Amniotic stem cell (primary cell): ENCODE results near the gene IP6K2.
"Not testable (repeated sequence)": the region's sequence is repeated elsewhere in the genome, so short reads cannot be mapped to it uniquely, and the experiment has no call there.

Experiments
- DNase-seq: peaks from one replicate; lab custom pipeline; 2025; lab: John Stamatoyannopoulos, UW

The IP6K2 gene

DNA sequence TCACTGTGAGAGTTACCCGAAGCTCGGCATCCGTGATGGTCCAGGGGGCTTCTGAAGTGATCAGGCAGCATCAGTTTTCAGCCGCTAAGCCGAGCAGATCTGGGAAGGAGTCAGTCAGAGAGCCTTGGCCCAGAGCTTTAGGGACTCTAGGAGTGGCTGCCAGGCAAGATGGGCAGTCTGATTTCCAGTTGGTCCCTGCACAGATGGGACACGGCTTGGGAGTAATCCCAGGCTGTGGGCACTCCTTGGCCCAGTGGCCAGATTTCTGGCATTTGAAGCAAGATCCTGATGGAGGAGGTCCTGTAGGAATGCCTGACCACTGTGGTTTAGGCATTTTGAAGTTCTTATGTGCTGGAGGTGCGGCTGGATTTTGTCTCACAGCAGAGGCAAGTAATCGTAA is 10.5 kb upstream of the IP6K2 start:
- no peak for DNase-seq

DNA sequence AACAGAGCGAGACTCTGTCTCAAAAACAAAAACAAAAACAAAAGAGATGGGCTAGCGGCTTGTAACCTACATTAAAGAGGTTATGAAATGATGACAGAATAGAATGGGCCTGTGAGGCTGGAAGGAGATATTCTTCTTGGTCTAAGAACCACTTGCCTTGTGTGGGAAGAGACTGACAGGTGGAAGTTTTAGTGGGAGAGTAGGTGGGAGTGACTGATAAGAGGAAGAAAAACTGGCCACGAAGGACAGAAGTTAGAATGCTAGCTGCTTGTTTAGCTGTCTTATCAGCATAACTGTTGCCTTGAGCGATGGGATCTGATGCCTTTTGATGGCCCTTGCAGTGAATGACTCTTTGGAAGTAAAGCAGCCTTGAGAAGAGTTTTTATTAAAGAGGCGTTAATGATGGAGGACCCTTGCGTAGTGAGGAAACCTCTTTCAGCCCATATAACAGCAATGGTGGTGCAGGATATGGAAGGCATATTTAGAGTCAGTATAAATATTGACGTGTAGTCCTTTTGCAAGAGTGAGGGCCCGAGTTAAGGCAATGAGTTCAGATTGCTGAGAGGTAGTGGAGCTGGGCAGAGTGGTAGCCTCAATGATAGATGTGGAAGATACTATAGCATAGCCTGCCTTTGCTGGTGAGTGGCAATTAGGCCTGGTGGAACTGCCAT is 8.3 kb upstream of the IP6K2 start:
- DNase-seq, result not testable (repeated sequence)

DNA sequence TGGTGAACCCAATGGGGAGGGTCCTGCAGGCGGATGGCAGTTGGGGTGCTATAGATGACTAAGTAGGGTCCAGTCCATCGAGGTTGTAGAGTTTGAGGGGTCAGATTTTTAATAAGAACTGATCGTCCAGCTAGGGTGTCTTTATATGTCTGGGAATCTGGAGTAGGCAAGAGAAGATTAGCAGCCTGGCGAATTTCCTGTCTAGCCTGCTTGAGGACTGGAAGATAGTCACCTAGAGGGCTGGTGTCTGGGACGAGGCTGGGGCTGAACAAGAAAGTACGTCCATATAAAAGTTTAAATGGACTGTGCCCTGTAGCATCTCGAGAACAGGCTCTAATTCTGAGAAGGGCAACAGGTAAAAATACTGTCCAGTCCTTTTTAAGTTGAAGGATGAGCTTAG is 6.7 kb upstream of the IP6K2 start:
- DNase-seq, result no peak

DNA sequence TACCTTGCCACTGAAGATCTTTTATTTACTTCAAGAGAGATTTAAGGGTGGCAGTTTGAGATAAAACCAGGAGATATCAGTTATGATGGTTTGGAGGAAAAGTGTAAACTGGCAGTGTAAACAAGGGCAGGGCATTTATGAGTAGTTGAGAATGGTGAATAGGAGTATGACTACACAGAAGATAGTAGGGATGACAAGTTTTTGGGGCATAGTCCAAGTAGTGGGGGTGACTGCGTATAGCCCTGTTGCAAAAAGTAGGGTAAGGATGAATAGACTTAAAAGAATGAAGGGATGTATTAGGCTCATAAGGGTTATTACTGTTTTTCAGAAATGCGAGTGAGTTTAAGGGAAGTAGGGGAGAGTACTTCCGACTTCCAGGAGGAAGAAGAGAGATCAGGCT is 6.3 kb upstream of the IP6K2 start:
- DNase-seq, result not testable (repeated sequence)

DNA sequence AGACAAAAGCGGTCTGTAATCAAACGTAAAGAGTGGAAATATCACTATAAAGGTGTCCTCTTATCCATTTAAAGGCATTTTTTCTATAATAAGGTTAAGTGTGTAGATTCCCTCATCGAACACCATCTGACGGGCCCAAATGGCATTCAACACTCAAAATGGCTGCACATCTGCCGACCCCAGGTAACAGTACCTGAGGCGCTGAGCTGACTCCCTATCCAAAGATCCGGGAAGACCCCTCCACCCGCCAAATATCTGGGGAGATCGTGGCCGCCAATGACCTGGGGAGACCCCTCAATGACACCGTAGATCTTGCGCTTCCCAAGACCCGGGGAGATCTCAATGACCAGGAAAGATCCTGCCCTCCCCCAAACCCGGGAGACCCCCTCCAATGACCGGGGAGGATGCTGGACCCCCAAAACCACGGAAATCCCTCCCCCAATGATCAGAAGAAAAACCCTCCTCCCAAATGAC is 476 bp downstream of the IP6K2 start:
- DNase-seq, result no peak

DNA sequence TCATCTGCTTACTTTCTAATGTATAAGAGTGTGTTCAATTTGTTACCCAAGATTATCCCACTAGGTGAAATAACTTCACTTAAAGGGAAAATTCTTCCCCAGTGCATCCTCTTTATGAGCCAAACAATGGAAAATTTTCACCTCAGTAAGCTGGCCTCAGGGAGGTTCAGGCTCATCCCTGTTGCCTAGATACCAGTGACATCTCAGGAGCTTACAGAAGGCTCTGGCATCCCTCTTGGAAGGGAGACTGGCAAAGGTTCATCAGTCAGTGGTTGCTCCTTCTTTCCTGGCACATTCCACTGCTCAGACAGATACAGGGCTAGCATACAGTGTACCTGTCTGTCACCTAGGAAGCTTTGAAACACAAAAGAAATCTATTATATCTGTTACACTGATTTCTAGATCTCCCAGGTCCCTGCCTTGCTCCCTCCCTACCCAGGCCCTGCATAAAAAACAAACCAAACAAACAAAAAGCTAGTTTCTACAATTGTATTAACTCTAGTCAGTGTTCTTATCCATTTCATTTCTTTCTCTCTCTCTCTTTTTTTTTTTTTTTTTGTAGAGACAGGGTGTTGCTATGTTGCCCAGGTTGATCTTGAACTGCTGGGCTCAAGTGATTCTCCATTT is 1.7 kb downstream of the IP6K2 start:
- peak; percentile 59 for DNase-seq

DNA sequence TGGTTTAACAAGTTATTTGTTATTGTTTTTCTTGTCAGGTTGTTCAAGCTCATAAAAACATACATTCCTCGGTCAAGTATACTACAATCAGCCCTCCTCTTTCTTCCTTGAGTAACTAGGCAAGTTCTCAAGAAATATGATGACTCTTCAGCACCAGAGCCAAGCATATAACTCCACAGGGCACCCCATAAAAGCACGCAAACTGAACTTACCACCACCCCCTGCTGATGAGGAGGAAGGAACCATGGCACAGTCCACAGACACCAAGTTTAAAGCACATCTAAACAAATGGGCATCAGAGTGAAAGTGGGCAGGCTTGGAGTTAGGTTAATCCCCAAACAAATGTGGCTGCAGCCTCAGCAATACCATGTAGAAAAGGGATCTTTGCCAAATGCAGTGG is 5.3 kb downstream of the IP6K2 start:
- DNase-seq, result no peak

DNA sequence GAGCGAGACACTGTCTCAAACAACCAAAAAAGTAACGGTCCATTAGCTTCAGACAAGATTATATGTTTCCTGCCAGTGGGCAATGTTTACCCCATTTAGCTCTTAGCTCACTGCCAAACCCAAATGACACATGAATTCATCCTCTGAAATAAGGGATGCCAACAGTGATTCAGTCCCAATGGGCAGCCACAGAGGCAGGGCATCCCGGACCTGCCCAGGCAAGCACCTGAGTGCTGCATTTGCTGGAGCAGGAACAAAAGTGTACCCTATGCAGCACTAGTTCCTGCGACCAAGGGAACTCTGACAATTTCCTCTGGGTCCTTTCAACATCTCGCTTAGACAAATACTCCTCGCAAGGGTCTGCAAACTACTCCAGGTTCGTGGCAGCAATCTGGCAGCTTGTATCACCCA is 8.0 kb downstream of the IP6K2 start:
- DNase-seq, result no peak

DNA sequence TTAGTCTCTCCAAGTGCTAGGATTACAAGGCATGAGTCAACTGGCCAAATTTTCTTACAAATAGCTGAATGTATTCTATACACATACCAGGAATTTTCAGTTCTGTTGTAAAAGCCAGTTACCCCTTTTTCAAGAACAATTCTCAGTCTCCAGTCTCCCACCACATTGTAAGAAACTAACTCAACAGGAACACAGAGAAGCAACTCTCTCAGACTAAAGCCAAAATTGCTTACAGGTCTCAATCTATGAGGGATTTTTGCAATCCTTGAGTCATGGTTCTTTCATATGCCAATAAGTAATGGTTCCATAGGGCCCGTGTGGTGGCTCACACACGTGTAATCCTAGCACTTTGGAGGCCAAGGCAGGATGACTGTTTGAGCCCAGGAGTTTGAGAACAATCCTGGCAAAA is 8.5 kb downstream of the IP6K2 start:
- DNase-seq, result no peak

DNA sequence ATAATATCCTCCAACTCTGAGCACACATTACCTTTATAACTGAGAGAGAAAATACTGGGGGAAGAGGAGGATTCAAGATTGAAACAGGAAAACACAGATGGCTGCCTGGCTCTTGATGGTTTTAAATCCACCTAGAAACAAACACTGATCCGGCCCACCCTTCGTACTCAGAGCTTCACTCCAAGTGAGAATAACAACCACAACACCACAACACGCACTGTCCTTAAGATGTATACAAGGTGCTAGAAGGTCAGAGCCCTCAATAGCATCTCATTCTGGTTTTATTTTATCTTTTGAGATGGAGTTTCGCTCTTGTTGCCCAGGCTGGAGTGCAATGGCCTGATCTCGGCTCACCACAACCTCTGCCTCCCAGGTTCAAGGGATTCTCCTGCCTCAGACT is 9.9 kb downstream of the IP6K2 start:
- DNase-seq, result no peak

DNA sequence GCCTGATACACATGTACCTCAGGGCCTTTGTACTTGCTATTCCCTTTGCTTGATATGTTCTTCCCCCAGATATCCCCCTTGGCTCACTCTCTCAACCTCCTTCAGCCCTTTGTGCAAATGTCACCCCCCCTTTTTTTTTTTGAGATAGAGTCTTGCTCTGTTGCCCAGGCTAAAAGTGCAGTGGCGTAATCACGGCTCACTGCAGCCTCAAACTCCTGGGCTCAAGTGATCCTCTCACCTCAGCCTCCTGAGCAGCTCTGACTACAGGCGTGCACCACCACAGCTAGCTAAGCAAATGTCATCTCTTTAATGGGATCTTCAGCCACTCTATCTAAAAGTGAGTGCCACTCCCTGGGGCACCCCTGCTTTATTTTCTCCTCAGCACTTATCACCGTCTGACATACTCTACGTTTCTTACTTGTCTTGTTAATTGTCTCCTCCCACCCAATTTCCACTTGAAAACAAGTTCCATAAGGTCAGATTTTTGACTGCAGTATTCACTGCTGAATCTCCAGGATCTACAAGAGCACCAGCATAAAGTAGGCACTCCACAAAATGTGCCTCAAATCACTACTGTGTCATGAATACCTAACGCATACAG is 14.6 kb downstream of the IP6K2 start:
- no peak for DNase-seq

DNA sequence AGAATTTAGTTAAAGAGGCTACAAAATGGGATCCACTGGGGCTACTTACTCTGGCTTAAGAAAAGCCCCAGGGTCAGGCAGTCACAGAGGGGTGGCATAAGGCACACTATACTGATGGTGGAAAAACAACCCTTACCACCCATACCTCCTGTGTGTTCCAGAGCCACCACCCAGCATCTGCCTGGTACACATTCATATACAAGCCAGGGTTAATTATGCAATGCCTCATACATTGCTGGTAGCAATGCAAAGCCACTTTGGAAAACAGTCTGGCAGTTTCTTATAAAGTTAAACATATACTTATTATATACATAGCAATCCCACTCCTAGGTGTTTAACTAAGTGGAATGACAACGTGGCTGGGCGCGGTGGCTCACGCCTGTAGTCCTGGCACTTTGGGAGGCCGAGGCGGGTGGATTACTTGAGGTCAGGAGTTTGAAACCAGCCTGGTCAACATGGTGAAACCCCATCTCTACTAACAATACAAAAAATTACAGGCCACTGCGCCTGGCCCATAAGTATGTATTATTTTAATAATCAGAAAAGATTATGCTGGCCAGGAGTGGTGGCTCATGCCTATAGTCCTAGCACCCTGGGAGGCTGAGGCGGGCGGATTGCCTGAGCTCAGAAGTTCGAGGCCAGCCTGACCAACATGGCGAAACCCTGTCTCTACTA is 16.2 kb downstream of the IP6K2 start:
- no peak for DNase-seq

DNA sequence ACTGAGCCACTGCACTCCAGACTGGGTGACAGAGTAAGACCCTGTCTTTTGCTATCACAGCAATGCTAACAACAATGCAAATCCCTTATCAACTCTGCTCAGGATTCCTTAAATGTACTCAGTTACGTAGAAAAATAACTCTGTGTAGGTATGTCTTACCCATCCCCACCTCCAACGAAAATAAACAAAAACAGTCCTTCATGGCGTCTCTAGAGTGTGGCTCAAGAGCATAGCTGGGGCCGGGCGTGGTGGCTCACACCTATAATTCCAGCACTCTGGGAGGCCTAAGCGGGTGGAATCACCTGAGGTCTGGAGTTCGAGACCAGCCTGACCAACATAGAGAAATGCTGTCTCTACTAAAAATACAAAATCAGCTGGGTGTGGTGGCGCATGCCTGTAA is 18.1 kb downstream of the IP6K2 start:
- no peak for DNase-seq

DNA sequence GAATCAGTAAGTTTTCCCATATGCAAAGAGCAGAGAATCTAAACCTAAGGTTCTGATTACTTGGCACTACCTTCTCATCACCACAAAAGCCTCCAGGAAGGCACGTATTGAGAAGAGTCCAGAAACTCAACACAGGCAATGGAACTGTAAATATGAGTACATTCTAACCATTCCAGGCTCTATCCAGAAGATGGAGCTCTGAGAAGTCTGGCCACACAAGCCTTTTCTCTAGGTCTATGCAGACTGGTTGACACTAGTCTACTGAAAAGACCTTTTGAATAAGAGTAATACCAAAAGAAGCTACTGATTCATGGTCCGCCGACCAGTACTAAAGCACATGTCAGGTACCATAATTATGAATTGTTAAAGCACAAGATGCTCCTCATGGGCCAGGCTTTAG is 19.1 kb downstream of the IP6K2 start:
- no peak for DNase-seq

DNA sequence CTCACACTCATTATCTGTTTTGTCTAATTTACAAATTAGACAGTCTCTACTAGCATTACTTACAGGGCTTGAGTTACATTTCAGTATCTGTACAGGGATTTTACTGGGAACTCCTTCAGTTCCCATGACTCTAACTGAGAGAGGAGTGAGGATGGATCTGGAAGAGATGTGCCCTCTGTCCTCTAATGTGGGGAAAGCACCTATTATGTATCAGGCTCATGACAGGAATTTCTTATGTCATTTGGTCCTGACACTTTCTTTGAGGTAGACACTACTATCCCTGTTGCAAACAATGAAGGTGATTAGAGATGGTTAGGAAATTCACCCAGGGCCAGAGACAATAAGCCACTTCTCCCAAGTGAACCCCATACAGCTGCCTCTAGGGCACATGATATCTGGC is 20.4 kb downstream of the IP6K2 start:
- DNase-seq, result no peak

DNA sequence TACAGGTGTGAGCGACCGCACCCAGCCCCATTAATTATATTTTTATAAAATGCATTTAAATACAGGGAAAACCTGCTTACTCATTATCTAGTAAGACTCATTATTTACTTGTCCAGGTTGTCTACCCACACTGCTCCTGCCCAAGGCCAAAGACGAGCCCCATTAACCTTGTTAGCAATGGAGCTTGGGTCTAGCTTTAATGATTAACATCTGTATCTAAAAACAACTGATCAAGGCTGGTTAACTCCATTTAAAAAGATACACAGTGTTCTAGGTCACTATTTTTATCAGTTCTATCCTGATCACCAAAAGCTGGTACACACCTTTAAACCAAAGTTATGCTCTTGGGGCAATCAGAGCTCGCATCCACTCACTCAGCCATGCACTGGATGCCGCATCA is 20.9 kb downstream of the IP6K2 start:
- DNase-seq, result no peak

DNA sequence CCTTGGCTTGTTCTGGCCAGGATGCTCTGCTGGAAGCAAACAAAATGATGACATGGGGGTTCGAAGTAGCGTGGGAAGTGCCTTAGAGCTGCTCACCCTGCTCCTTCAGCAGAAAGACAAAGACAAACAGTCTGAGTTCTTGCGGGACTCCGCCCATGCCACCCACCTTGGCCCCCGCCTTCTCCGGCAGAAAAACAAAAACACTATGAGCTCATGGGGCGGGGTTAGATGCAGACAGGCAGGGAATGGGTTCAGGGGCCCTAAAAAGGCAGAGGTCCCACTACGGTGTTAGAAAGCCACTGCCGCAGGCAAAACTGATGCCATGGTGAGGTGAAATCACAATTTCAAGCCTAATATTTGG is 21.6 kb downstream of the IP6K2 start:
- DNase-seq, result no peak

DNA sequence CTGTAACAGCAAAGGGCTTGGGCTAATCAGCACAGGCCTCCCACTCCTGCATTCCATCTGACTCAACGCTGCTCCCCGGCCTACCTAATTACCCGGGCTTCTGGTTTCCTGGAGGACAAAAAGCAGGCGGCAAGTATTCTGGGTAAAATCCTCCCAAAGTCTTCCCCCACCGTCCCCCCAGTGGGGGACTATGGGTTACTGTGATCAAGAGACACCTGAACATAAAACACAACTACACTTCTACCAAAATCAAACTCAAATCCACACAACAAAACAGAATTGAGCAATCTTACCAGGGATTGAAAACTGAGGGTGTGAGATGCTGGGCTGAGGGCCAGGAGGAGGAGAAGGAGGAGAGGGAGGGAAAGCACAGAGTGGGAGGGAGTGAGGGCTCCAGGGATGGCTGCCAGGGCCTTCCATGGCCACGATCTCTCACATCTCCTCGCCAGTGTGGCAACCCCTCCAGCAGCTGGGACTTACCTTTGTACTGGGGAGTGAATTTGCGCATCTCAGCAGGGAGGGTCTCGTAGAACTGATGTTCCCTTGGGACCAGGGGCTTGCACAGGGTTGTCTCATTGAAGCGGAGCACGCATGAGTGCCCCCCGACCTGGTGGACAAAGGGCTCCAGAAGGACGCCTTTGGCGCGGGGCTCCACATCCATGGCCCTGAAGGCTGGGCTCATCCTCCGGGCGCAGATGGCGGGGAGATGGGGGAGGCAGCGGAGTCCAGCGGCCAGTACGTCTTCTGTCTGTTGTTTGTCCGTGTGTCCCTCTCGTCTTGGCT is 22.2 kb downstream of the IP6K2 start:
- peak; percentile 62 for DNase-seq

DNA sequence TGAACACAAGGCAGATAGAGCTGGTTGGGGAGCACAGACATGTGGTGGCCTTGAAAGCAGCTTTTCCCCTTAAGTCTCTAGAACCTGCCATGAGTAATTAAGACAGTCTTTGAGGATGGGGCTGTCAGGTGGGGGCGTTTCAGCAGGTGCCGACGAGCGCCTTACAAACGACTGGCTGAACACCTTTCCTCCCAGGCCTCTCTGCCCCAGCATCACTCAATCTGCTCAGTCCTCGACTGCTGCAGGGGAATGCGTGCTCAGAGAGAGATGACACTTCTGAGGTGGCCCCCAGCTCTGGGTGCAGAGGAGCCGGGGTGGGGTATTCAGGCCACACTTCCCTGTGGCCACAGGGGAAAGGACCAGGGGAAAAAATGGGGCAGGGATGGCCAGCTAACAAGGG is 23.2 kb downstream of the IP6K2 start:
- DNase-seq, result no peak

DNA sequence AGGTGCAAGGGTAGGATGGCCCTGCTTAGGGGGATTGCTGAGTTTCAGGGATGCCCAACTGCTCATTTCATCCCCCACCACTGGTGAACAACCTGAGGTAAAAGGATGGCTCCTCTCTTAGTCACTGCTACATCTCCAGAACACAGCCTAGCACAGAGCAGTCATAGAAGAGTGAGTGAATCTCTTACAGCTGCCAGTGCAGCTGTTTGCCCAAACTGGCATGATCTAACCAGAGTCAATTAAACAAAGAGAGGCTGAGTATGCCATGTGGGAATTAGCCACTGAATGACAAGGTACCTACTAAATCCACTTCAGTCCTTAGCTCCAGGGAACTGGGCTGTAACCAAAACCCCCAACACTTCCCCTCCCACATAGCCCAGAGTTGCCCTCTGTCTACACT is 24.5 kb downstream of the IP6K2 start:
- no peak for DNase-seq

DNA sequence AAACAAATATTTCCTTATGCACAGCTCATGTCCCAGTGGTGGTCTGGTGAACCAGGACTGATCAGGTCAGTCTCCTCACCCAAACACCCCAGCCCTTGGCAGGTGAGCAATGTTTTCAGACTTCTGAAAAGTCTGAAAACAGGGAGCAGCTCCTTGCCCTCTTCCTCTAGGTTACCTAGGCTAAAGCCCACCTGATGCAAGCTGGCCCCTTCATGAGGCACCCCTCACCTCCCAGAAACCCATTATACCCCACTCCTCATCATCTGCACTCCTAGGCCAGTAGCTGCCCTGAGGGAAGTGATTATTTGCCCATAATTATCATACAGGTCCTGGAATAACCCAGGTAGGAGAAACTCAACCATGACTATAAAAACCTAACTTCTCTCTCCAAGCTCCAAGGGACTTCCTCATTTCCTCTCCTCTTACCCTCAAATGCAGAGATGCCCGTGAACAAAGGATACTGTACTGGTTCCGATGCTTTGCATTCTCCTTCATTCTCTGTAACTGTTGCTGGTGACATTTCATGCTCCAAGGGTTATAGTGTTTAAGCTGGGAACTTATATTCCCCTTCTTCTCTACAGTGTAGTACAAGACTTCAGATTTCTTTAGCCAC is 26.1 kb downstream of the IP6K2 start:
- DNase-seq, result no peak

DNA sequence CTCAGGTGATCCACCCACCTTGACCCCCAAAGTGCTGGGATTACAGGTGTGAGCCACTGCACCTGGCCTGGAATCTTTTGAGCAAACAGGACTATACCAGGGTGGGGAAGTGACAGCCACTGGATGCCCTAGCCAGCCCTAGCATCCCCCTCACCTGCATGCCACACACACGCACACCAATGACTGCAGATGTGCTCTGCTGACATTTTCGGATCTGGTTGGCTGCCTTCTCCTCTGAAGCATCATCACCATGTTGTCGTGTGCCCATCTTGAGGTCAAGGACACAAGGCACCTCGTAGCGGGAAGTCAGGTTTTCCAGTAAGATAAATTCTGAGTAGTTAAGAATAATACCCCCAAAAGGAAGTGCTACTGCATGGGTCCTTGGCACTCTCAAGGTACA is 27.6 kb downstream of the IP6K2 start:
- no peak for DNase-seq
